ENCODE results near the gene LRP1B. TPM values are rescaled to one million over a fixed set of nuclear protein-coding genes. Genes with fewer than 3 reads are reported as not detected.

Gene LRP1B
- total RNA-seq, 1 experiment from 2014 or later: not detected

- no peaks in the 10 kb centered on the region for H3K9me3 ChIP-seq
- no peaks in the 10 kb centered on the region for H3K36me3 ChIP-seq
- no peak overlapping the region for H3K4me3 ChIP-seq
- no peaks in the 10 kb centered on the region for H3K27me3 ChIP-seq
- DNase-seq: no peak
Measured at GRCh38 chr2:141720476-141720875, 410.3 kb downstream of the LRP1B start.

GRCh38 chr2:141714496-141714895, 416.3 kb downstream of the LRP1B start:
- H3K36me3 ChIP-seq: no peaks in the 10 kb centered on the region

GRCh38 chr2:141711627-141712026, 419.2 kb downstream of the LRP1B start:
- no peak for DNase-seq
- H3K36me3 ChIP-seq: no peaks in the 10 kb centered on the region
- H3K27me3 ChIP-seq: no peaks in the 10 kb centered on the region
- no peak overlapping the region for H3K4me3 ChIP-seq
- H3K9me3 ChIP-seq: no peaks in the 10 kb centered on the region

More at GRCh38 chr2:141714496-141714895, 416.3 kb downstream of the LRP1B start:
- Histone ChIP-seq H3K27me3 (no peaks in the 10 kb centered on the region), H3K9me3 (no peaks in the 10 kb centered on the region), H3K4me3 (no peak overlapping the region)
- no peak for DNase-seq

- DNase-seq: no peak
- Histone ChIP-seq H3K9me3 (no peaks in the 10 kb centered on the region), H3K4me3 (no peak overlapping the region), H3K36me3 (no peaks in the 10 kb centered on the region), H3K27me3 (no peaks in the 10 kb centered on the region)
Measured at GRCh38 chr2:141710589-141711239, 420.1 kb downstream of the LRP1B start.

GRCh38 chr2:141709756-141710155, 421.1 kb downstream of the LRP1B start:
- Histone ChIP-seq H3K4me3 (no peak overlapping the region), H3K9me3 (no peaks in the 10 kb centered on the region), H3K27me3 (no peaks in the 10 kb centered on the region), H3K36me3 (no peaks in the 10 kb centered on the region)
- DNase-seq: no peak

GRCh38 chr2:141707486-141707885, 423.3 kb downstream of the LRP1B start:
- DNase-seq: no peak
- Histone ChIP-seq H3K36me3 (no peaks in the 10 kb centered on the region), H3K9me3 (no peaks in the 10 kb centered on the region), H3K27me3 (no peaks in the 10 kb centered on the region), H3K4me3 (no peak overlapping the region)

- H3K36me3 ChIP-seq: no peaks in the 10 kb centered on the region
- H3K27me3 ChIP-seq: no peaks in the 10 kb centered on the region
- no peak for DNase-seq
- no peak overlapping the region for H3K4me3 ChIP-seq
- no peaks in the 10 kb centered on the region for H3K9me3 ChIP-seq
Measured at GRCh38 chr2:141704541-141704940, 426.3 kb downstream of the LRP1B start.

- Histone ChIP-seq H3K36me3 (no peaks in the 10 kb centered on the region), H3K9me3 (no peaks in the 10 kb centered on the region), H3K4me3 (no peak overlapping the region), H3K27me3 (no peaks in the 10 kb centered on the region)
- DNase-seq: no peak
Measured at GRCh38 chr2:141703501-141703900, 427.3 kb downstream of the LRP1B start.

GRCh38 chr2:141701618-141702017, 429.2 kb downstream of the LRP1B start:
- H3K9me3 ChIP-seq: no peaks in the 10 kb centered on the region
- H3K36me3 ChIP-seq: no peaks in the 10 kb centered on the region
- no peaks in the 10 kb centered on the region for H3K27me3 ChIP-seq
- DNase-seq: no peak
- no peak overlapping the region for H3K4me3 ChIP-seq

- DNase-seq: no peak
- Histone ChIP-seq H3K4me3 (no peak overlapping the region), H3K9me3 (no peaks in the 10 kb centered on the region), H3K36me3 (no peaks in the 10 kb centered on the region), H3K27me3 (no peaks in the 10 kb centered on the region)
Measured at GRCh38 chr2:141699573-141699972, 431.2 kb downstream of the LRP1B start.

- no peaks in the 10 kb centered on the region for H3K36me3 ChIP-seq
- no peak overlapping the region for H3K4me3 ChIP-seq
- H3K27me3 ChIP-seq: no peaks in the 10 kb centered on the region
- H3K9me3 ChIP-seq: no peaks in the 10 kb centered on the region
- DNase-seq: no peak
Measured at GRCh38 chr2:141698500-141698899, 432.3 kb downstream of the LRP1B start.

- Histone ChIP-seq H3K4me3 (no peak overlapping the region), H3K36me3 (no peaks in the 10 kb centered on the region), H3K27me3 (no peaks in the 10 kb centered on the region), H3K9me3 (no peaks in the 10 kb centered on the region)
- DNase-seq: no peak
Measured at GRCh38 chr2:141697035-141697434, 433.8 kb downstream of the LRP1B start.

- H3K9me3 ChIP-seq: no peaks in the 10 kb centered on the region
- DNase-seq: no peak
- no peak overlapping the region for H3K4me3 ChIP-seq
- no peaks in the 10 kb centered on the region for H3K36me3 ChIP-seq
- H3K27me3 ChIP-seq: no peaks in the 10 kb centered on the region
Measured at GRCh38 chr2:141694180-141694579, 436.6 kb downstream of the LRP1B start.

- no peak overlapping the region for H3K4me3 ChIP-seq
- no peak for DNase-seq
- H3K9me3 ChIP-seq: no peaks in the 10 kb centered on the region
- no peaks in the 10 kb centered on the region for H3K36me3 ChIP-seq
- no peaks in the 10 kb centered on the region for H3K27me3 ChIP-seq
Measured at GRCh38 chr2:141692829-141693228, 438.0 kb downstream of the LRP1B start.

GRCh38 chr2:141676139-141676538, 454.7 kb downstream of the LRP1B start:
- Histone ChIP-seq H3K27me3 (no peaks in the 10 kb centered on the region), H3K4me3 (no peak overlapping the region), H3K9me3 (no peaks in the 10 kb centered on the region), H3K36me3 (no peaks in the 10 kb centered on the region)
- DNase-seq: no peak

- no peaks in the 10 kb centered on the region for H3K9me3 ChIP-seq
- DNase-seq: no peak
- no peaks in the 10 kb centered on the region for H3K27me3 ChIP-seq
- no peak overlapping the region for H3K4me3 ChIP-seq
- no peaks in the 10 kb centered on the region for H3K36me3 ChIP-seq
Measured at GRCh38 chr2:141666191-141666590, 464.6 kb downstream of the LRP1B start.

GRCh38 chr2:141660232-141660631, 470.6 kb downstream of the LRP1B start:
- DNase-seq: no peak
- Histone ChIP-seq H3K4me3 (no peak overlapping the region), H3K27me3 (no peaks in the 10 kb centered on the region), H3K36me3 (no peaks in the 10 kb centered on the region), H3K9me3 (no peaks in the 10 kb centered on the region)

- Histone ChIP-seq H3K9me3 (no peaks in the 10 kb centered on the region), H3K27me3 (no peaks in the 10 kb centered on the region), H3K36me3 (no peaks in the 10 kb centered on the region), H3K4me3 (no peak overlapping the region)
- DNase-seq: no peak
Measured at GRCh38 chr2:141654311-141654710, 476.5 kb downstream of the LRP1B start.

- no peak for DNase-seq
- Histone ChIP-seq H3K9me3 (no peaks in the 10 kb centered on the region; the same call in 1 of the 2 replicates), H3K27me3 (no peaks in the 10 kb centered on the region), H3K36me3 (no peaks in the 10 kb centered on the region), H3K4me3 (no peak overlapping the region)
Measured at GRCh38 chr2:141653184-141653583, 477.6 kb downstream of the LRP1B start.

Measured in MG63 (cell line).